HG03460 (cell line): ENCODE data around the gene SPOPL.
"Not testable (repeated sequence)": the region's sequence is repeated elsewhere in the genome, so short reads cannot be mapped to it uniquely, and the experiment has no call there.

ENCODE experiments used
- ATAC-seq: cut with Tn5 transposase; IDR thresholded peaks from one replicate; pipeline ENCODE4 v1.9.1; 2021; ENCODE audit not compliant: unreplicated experiment

SPOPL gene

GRCh38 chr2:138523018-138523672 lies 21.6 kb downstream of the SPOPL start:
- ATAC-seq: peak; percentile 44

GRCh38 chr2:138523673-138524042 lies 22.1 kb downstream of the SPOPL start:
- ATAC-seq: not testable (repeated sequence)

- ATAC-seq: not testable (repeated sequence)
These were observed 22.8 kb downstream of the SPOPL start for GRCh38 chr2:138524353-138524752.

- no peak for ATAC-seq
These were observed 30.3 kb downstream of the SPOPL start for GRCh38 chr2:138531913-138532312.

- ATAC-seq: no peak
These were observed 33.2 kb downstream of the SPOPL start for GRCh38 chr2:138534791-138535190.

GRCh38 chr2:138536302-138536701 lies 34.7 kb downstream of the SPOPL start:
- ATAC-seq: peak; percentile 88

- ATAC-seq: no peak
These were observed 35.2 kb downstream of the SPOPL start for GRCh38 chr2:138536740-138537139.

- ATAC-seq: no peak
These were observed 35.8 kb downstream of the SPOPL start for GRCh38 chr2:138537170-138537915.

- not testable (repeated sequence) for ATAC-seq
These were observed 42.6 kb downstream of the SPOPL start for GRCh38 chr2:138544206-138544605.

- no peak for ATAC-seq
These were observed 47.2 kb downstream of the SPOPL start for GRCh38 chr2:138548796-138549195.

GRCh38 chr2:138550172-138550571 lies 48.6 kb downstream of the SPOPL start:
- no peak for ATAC-seq

- ATAC-seq: no peak
These were observed 49.2 kb downstream of the SPOPL start for GRCh38 chr2:138550670-138551287.

GRCh38 chr2:138554123-138554522 lies 52.6 kb downstream of the SPOPL start:
- ATAC-seq: no peak

GRCh38 chr2:138559641-138560040 lies 58.1 kb downstream of the SPOPL start:
- no peak for ATAC-seq

GRCh38 chr2:138564586-138565229 lies 63.1 kb downstream of the SPOPL start:
- ATAC-seq: no peak

GRCh38 chr2:138565230-138565598 lies 63.6 kb downstream of the SPOPL start:
- no peak for ATAC-seq

GRCh38 chr2:138572318-138572717 lies 70.7 kb downstream of the SPOPL start:
- no peak for ATAC-seq

GRCh38 chr2:138577066-138577465 lies 75.5 kb downstream of the SPOPL start:
- ATAC-seq: no peak

- no peak for ATAC-seq
These were observed 78.0 kb downstream of the SPOPL start for GRCh38 chr2:138579556-138579955.

- no peak for ATAC-seq
These were observed 80.3 kb downstream of the SPOPL start for GRCh38 chr2:138581909-138582308.

- ATAC-seq: no peak
These were observed 88.1 kb downstream of the SPOPL start for GRCh38 chr2:138589663-138590062.

- ATAC-seq: no peak
These were observed 94.8 kb downstream of the SPOPL start for GRCh38 chr2:138596403-138596802.
